A549 (cell line): Measurements from ENCODE around the gene KIAA1191. TPM values are rescaled to one million over a fixed set of nuclear protein-coding genes. Genes with fewer than 3 reads are reported as not detected.

Experiments used
- ATAC-seq, 2 experiments: fragments of 200-7000 bp in 1 of 2; fragments of >200 bp in 1 of 2; cut with Nextera tagmentation in 1 of 2; cut with Tn5 transposase in 1 of 2; 3 replicates each; pipeline versions ENCODE4 v1.8.0 to v1.9.1; 2018 to 2020; ENCODE audit warnings: mild to moderate bottlenecking in 1 of 2, moderate library complexity in 1 of 2
- CTCF ChIA-PET: fragments of 300-600 bp; sonication (Branson Sonifier 250); formaldehyde crosslinking; extraction: SDS; loops from one replicate; lab custom pipeline; 2021; ENCODE audit warnings: antibody characterized with exemption, inconsistent platforms; lab: Yijun Ruan, JAX
- POLR2A ChIA-PET: fragments of 350-600 bp; formaldehyde crosslinking; extraction: SDS; loops from one replicate; lab custom pipeline; 2021; ENCODE audit warnings: antibody characterized with exemption, inconsistent platforms; lab: Yijun Ruan, JAX
- DNase-seq, 2 experiments: peaks; one replicate each; pipeline versions ENCODE4 v3.0.0 to v3.0.0-alpha.2; 2011 to 2016; ENCODE audit warnings: low read depth in 1 of 2, low spot score in 1 of 2
- FAIRE-seq: peaks from 2 replicates; lab custom pipeline; 2011; peaks lifted over from hg19 to GRCh38; lab: Jason Lieb, UNC
- H3K27ac ChIP-seq, 2 experiments: fragments of >200 bp; sonication (Bioruptor Twin); formaldehyde crosslinking; 3 replicates each; pipeline ENCODE4 v1.5.1; 2016 to 2017
- H3K4me1 ChIP-seq: fragments of >200 bp; sonication (Bioruptor Twin); formaldehyde crosslinking; 3 replicates; pipeline ENCODE4 v1.6.1; 2016
- H3K4me2 ChIP-seq: fragments of >200 bp; sonication (Bioruptor Twin); formaldehyde crosslinking; 3 replicates; pipeline ENCODE4 v1.6.1; 2016
- H3K4me3 ChIP-seq: fragments of >200 bp; sonication (Bioruptor Twin); formaldehyde crosslinking; 3 replicates; pipeline ENCODE4 v1.5.1; 2016
- H3K9me3 ChIP-seq: fragments of >200 bp; sonication (Bioruptor Twin); formaldehyde crosslinking; 3 replicates; pipeline ENCODE4 v1.6.1; 2016
- BHLHE40 ChIP-seq: IDR thresholded peaks from 2 replicates; pipeline ENCODE4 v1.6.1; 2012; ENCODE audit warnings: low read depth, low read length, inconsistent platforms
- CBX8 ChIP-seq: fragments of 200-600 bp; sonication (generic); IDR thresholded peaks from 2 replicates; pipeline ENCODE4 v1.6.1; 2016
- CEBPB ChIP-seq, 2 experiments: fragments of >200 bp in 1 of 2; sonication (Bioruptor Twin) in 1 of 2; formaldehyde crosslinking in 1 of 2; IDR thresholded peaks; 2 replicates each; pipeline ENCODE4 v1.6.1; 2012 to 2016
- EHF ChIP-seq: fragments of 250-450 bp; sonication (Bioruptor Pico); IDR thresholded peaks from 2 replicates; pipeline ENCODE4 v1.5.0; 2020; ENCODE audit warnings: mild to moderate bottlenecking
- EP300 ChIP-seq, 2 experiments: fragments of >200 bp; sonication (Bioruptor Twin); formaldehyde crosslinking; IDR thresholded peaks; 2 replicates in 1 of 2; 3 replicates in 1 of 2; pipeline ENCODE4 v1.6.1; 2016 to 2017
- ESRRA ChIP-seq: fragments of 150-350 bp; IDR thresholded peaks from 2 replicates; pipeline ENCODE4 v1.6.1; 2014; ENCODE audit warnings: mild to moderate bottlenecking, low read length, borderline replicate concordance
- FOXS1 ChIP-seq: fragments of 250-450 bp; sonication (Bioruptor Pico); IDR thresholded peaks from 2 replicates; pipeline ENCODE4 v1.5.0; 2020; ENCODE audit warnings: mild to moderate bottlenecking, moderate library complexity
- HEYL ChIP-seq: fragments of 250-450 bp; sonication (Bioruptor Pico); IDR thresholded peaks from 2 replicates; pipeline ENCODE4 v1.8.0; 2021; ENCODE audit warnings: mild to moderate bottlenecking, moderate library complexity
- HOXB13 ChIP-seq: fragments of 250-450 bp; sonication (Bioruptor Pico); IDR thresholded peaks from 2 replicates; pipeline ENCODE4 v1.5.0; 2020; ENCODE audit warnings: low read depth, mild to moderate bottlenecking, moderate library complexity
- KDM1A ChIP-seq: fragments of 200-600 bp; sonication (generic); IDR thresholded peaks from 2 replicates; pipeline ENCODE4 v1.6.1; 2016; ENCODE audit warnings: low read depth, mild to moderate bottlenecking
- KDM5A ChIP-seq: fragments of 200-600 bp; sonication (generic); IDR thresholded peaks from 2 replicates; pipeline ENCODE4 v1.6.1; 2016; ENCODE audit warnings: antibody characterized with exemption, mild to moderate bottlenecking
- MAZ ChIP-seq: fragments of 150-350 bp; IDR thresholded peaks from 2 replicates; pipeline ENCODE4 v1.6.1; 2014; ENCODE audit warnings: antibody characterized with exemption, low read depth, low read length, borderline replicate concordance
- MYC ChIP-seq: IDR thresholded peaks from 2 replicates; pipeline ENCODE4 v1.6.1; 2012; ENCODE audit warnings: mild to moderate bottlenecking, inconsistent platforms, low read length, improper control_type of control experiment, borderline replicate concordance
- NPAS2 ChIP-seq: fragments of 250-450 bp; sonication (Bioruptor Pico); IDR thresholded peaks from 2 replicates; pipeline ENCODE4 v1.8.0; 2022; ENCODE audit warnings: mild to moderate bottlenecking, moderate library complexity, borderline replicate concordance
- RAD21 ChIP-seq, 2 experiments: fragments of >200 bp in 1 of 2; sonication (Bioruptor Twin) in 1 of 2; formaldehyde crosslinking in 1 of 2; IDR thresholded peaks in 1 of 2; conservative IDR thresholded peaks in 1 of 2; 2 replicates in 1 of 2; 3 replicates in 1 of 2; pipeline ENCODE4 v1.6.1; 2012 to 2018; ENCODE audit warnings: inconsistent platforms in 1 of 2
- TP53 ChIP-seq: fragments of 250-450 bp; sonication (Bioruptor Pico); IDR thresholded peaks from 2 replicates; pipeline ENCODE4 v1.5.0; 2021; ENCODE audit warnings: mild to moderate bottlenecking, moderate library complexity
- ZC3H11A ChIP-seq: fragments of 450-650 bp; IDR thresholded peaks from 2 replicates; pipeline ENCODE4 v1.6.1; 2014; ENCODE audit warnings: antibody characterized with exemption, mild to moderate bottlenecking
- ZNF302 ChIP-seq: fragments of 250-450 bp; sonication (Bioruptor Pico); IDR thresholded peaks from 2 replicates; pipeline ENCODE4 v1.9.0; 2021; ENCODE audit warnings: inconsistent platforms, mild to moderate bottlenecking, moderate library complexity
- WGBS: methylation state at CpG from one replicate; pipeline ENCODE4 v1.1.6; 2017; ENCODE audit errors: missing lambda C conversion rate; 5-methylcytosine and 5-hydroxymethylcytosine counted together
- polyA plus RNA-seq, 4 experiments: library from polyadenylated mRNA; depleted of rRNA in 3 of 4; stranded (reverse); fragments of >200 nt; fragmentation: RNase III in 1 of 4; extraction: RNeasy Plus Mini Kit Qiagen cat#74134 plus additional on column Dnase treatment in 1 of 4; gene quantifications; 2 replicates in 3 of 4; 3 replicates in 1 of 4; pipeline ENCODE4 v1.2.3, GENCODE V29; 2011 to 2017
- TF ChIP-seq, protein P1 (sequence below): fragments of 450-650 bp; IDR thresholded peaks from 2 replicates; pipeline ENCODE4 v1.6.1; 2014; ENCODE audit warnings: antibody characterized with exemption
- TF ChIP-seq, protein P2 (sequence below): IDR thresholded peaks from 2 replicates; pipeline ENCODE4 v1.6.1; 2012
- TF ChIP-seq, protein P3 (sequence below): fragments of >200 bp; sonication (Bioruptor Twin); formaldehyde crosslinking; IDR thresholded peaks from 2 replicates; pipeline ENCODE4 v1.6.1; 2016
- TF ChIP-seq, protein P4 (sequence below): fragments of 150-350 bp; IDR thresholded peaks from 2 replicates; pipeline ENCODE4 v1.6.1; 2014; ENCODE audit warnings: low read depth, mild to moderate bottlenecking, low read length
- TF ChIP-seq, protein P5 (sequence below): fragments of 250-450 bp; sonication (Bioruptor Pico); IDR thresholded peaks from 2 replicates; pipeline ENCODE4 v1.5.0; 2021; ENCODE audit warnings: mild to moderate bottlenecking, moderate library complexity, borderline replicate concordance

KIAA1191 gene
- polyA plus RNA-seq, 2 of the 4 experiments (the other 2 are of a cell fraction) = 83.6 to 89.3 TPM

DNA sequence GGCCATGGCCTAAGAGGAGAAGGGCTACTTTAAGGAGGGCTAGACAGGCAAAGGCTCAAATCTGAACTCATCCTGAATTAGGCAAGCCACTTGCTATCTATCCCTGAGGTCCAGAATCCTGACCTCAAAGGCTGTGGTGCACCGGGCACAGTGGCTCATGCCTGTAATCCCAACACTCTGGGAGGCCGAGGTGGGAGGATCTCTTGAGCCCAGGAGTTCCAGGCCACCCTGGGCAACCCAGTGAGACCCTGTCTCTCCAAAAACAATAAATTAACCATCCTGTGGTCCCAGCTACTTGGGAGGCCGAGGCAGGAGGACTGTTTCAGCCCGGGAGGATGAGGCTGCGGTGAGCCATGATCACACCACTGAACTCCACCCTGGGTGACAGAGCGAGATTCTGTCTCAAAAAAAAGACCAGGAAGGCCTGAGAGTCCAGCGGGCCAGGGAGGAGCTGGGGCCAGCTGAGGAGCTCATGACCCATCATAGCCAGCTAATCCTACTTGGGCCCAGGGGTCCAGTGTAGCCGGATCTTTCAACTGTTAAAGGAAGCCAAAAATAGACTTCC is 22.9 kb upstream of the KIAA1191 start (continued):
- no peak for TF ChIP-seq RAD21 (conservative IDR thresholded peaks at IDR 0.05 in 1 of 2, IDR thresholded peaks at IDR 0.05 in 1 of 2)
- no peak for TF ChIP-seq BHLHE40
- no peak for TF ChIP-seq HOXB13 (CRISPR knock-in tag)
- TF ChIP-seq, protein P1, sequence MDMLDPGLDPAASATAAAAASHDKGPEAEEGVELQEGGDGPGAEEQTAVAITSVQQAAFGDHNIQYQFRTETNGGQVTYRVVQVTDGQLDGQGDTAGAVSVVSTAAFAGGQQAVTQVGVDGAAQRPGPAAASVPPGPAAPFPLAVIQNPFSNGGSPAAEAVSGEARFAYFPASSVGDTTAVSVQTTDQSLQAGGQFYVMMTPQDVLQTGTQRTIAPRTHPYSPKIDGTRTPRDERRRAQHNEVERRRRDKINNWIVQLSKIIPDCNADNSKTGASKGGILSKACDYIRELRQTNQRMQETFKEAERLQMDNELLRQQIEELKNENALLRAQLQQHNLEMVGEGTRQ = no peak
- TF ChIP-seq EP300 (IDR thresholded peaks at IDR 0.05) = no peak
- TF ChIP-seq, protein P2, sequence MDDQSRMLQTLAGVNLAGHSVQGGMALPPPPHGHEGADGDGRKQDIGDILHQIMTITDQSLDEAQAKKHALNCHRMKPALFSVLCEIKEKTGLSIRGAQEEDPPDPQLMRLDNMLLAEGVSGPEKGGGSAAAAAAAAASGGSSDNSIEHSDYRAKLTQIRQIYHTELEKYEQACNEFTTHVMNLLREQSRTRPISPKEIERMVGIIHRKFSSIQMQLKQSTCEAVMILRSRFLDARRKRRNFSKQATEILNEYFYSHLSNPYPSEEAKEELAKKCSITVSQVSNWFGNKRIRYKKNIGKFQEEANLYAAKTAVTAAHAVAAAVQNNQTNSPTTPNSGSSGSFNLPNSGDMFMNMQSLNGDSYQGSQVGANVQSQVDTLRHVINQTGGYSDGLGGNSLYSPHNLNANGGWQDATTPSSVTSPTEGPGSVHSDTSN = no peak
- TF ChIP-seq ESRRA = no peak

DNA sequence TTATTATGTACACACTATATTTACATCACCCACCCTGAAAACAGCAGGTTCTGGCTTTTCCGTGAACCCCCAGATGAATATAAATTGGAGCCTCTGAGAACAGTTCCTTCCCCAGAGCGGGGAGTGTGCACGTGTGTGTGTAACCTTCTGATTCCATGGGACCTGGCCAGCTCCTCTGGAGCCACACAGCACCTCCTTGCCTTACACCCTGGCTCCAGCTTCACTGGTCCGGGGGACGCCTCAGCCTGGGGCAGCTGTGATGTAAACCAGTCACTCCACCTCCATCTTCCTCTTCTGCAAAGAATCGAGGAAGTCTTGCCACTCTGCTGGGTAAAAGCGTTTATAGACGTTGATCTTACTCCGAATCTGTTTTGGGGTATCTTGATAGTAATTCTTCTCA is 22.4 kb upstream of the KIAA1191 start:
- POLR2A ChIA-PET = no interaction called here
- H3K9me3 ChIP-seq = no peaks in the 10 kb centered on the region
- peaks cover 12% of the 10 kb centered on the region for H3K4me1 ChIP-seq
- DNase-seq = no peak
- 93% methylated on average over 9 of the region's 9 CpGs for WGBS
- no peak overlapping the region for H3K4me3 ChIP-seq
- CTCF ChIA-PET = interaction anchor here (1.4 kb wide), 1 partner anchor 654 kb away, joined by 3 read pairs; no protein-coding TSS in a partner anchor
- FAIRE-seq = no peak
- no peak for ATAC-seq
- H3K4me2 ChIP-seq = no peak overlapping the region
- no peak overlapping the region for H3K27ac ChIP-seq
- TF ChIP-seq ZC3H11A (no peak), FOXS1 (CRISPR knock-in tag) (no peak), MYC (no peak), ZNF302 (CRISPR knock-in tag) (no peak), NPAS2 (CRISPR knock-in tag) (no peak), EHF (CRISPR knock-in tag) (no peak), KDM5A (no peak), KDM1A (no peak), HOXB13 (CRISPR knock-in tag) (no peak), CEBPB (IDR thresholded peaks at IDR 0.05) (no peak), MAZ (no peak), RAD21 (conservative IDR thresholded peaks at IDR 0.05 in 1 of 2, IDR thresholded peaks at IDR 0.05 in 1 of 2) (no peak), CBX8 (no peak)
- TF ChIP-seq, protein P3, sequence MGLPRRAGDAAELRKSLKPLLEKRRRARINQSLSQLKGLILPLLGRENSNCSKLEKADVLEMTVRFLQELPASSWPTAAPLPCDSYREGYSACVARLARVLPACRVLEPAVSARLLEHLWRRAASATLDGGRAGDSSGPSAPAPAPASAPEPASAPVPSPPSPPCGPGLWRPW = no peak
- TF ChIP-seq, protein P4, sequence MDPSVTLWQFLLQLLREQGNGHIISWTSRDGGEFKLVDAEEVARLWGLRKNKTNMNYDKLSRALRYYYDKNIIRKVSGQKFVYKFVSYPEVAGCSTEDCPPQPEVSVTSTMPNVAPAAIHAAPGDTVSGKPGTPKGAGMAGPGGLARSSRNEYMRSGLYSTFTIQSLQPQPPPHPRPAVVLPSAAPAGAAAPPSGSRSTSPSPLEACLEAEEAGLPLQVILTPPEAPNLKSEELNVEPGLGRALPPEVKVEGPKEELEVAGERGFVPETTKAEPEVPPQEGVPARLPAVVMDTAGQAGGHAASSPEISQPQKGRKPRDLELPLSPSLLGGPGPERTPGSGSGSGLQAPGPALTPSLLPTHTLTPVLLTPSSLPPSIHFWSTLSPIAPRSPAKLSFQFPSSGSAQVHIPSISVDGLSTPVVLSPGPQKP = no peak

DNA sequence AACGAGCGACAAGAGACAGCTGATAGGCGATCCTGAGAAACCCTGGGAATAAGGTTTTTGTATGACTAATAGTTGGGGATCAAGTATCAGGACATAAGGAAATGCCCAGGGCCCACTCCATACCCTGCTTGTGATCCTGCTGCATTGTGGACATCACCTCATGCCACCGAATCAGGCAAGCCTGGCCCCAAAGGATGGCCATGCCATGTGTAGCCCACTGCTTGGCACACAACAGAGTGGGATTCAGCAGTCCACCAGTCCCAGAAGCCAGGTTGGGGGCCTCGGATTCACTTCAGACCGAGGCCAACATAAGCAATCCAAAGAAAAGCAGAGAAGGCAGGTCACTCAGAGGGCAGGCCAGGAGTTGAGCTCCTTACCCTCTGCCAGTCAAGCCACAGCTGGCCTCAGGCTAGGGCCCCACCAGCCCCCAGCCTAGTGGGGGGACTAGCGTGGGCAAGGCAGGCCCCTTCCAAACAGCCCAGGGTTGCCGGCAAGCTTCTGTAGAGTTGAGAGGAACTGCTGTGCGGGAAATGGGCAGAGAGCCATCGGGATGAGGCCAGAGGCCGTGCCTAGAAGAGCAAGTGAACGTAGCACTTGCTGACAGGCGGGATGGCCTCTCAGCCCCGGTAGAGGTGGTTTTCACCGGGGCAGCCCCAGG is 21.8 kb upstream of the KIAA1191 start:
- no peak overlapping the region for H3K4me2 ChIP-seq
- POLR2A ChIA-PET = no interaction called here
- TF ChIP-seq, protein P4 = no peak
- no peak for TF ChIP-seq MYC
- TF ChIP-seq HEYL (CRISPR knock-in tag) = no peak
- TF ChIP-seq, protein P1 = no peak
- TF ChIP-seq, protein P5, sequence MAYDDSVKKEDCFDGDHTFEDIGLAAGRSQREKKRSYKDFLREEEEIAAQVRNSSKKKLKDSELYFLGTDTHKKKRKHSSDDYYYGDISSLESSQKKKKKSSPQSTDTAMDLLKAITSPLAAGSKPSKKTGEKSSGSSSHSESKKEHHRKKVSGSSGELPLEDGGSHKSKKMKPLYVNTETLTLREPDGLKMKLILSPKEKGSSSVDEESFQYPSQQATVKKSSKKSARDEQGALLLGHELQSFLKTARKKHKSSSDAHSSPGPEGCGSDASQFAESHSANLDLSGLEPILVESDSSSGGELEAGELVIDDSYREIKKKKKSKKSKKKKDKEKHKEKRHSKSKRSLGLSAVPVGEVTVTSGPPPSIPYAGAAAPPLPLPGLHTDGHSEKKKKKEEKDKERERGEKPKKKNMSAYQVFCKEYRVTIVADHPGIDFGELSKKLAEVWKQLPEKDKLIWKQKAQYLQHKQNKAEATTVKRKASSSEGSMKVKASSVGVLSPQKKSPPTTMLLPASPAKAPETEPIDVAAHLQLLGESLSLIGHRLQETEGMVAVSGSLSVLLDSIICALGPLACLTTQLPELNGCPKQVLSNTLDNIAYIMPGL = no peak
- no peak for TF ChIP-seq TP53
- no peak for FAIRE-seq
- peaks cover 12% of the 10 kb centered on the region for H3K4me1 ChIP-seq
- H3K9me3 ChIP-seq = no peaks in the 10 kb centered on the region
- CTCF ChIA-PET = interaction anchor here (1.0 to 1.4 kb wide), 2 partner anchors 9 to 654 kb away, joined by 3 read pairs; no protein-coding TSS in a partner anchor
- WGBS = 95% methylated on average over 15 of the region's 15 CpGs
- no peak overlapping the region for H3K27ac ChIP-seq
- H3K4me3 ChIP-seq = no peak overlapping the region
- ATAC-seq = no peak
- no peak for DNase-seq
